ENCODE results near the gene SCML1. TPM values are rescaled to one million over a fixed set of nuclear protein-coding genes. Genes with fewer than 3 reads are reported as not detected.

SCML1 gene, protein sequence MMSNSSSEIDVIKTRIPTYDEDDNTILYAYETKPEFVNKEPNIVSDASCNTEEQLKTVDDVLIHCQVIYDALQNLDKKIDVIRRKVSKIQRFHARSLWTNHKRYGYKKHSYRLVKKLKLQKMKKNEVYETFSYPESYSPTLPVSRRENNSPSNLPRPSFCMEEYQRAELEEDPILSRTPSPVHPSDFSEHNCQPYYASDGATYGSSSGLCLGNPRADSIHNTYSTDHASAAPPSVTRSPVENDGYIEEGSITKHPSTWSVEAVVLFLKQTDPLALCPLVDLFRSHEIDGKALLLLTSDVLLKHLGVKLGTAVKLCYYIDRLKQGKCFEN
- total RNA-seq: 7.8 and 8.5 TPM in 2 replicates

DNA sequence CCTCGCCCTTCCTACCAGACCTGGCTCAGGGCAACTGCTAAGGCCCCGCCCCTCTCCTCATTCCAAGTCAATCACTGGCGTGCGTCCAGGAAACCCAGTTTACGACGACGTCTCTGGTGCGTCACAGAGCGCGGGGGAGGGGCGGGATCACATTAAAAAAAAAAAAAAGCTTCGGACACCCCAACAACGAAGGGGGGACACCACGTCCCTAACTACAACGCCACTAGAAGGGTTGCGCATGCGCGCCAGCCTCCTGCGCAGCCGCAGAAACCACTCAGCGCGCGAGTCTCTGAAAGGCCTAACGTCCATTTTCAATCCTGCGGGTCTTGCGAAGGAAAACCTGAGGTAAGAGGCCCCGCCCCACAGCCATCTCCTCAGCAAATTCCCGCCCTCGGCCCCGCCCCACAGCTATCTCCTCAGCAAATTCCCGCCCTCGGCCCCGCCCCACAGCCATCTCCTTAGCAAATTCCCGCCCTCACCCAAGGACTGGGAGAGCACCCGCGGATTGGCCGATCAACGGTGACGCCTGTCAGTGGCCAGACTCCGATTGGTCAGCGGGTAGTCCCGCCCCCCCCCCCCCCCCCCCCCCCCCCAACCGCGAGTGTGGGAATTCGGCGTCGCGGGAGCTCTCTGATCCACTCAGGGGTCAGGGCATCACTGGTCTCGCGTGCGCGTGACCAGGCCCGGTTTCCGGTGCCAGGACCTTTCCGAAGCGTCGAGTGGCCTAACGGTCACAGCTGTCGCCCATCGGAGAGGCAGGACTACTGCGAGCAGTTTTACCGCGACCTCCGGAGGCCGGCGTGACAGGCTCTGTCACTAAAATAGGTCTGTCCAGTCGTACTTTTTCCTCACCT, at the start of gene SCML1:
Gene SCML1 (plus strand): TSS at position 638 of the 854 bp plus-strand sequence. CDS start 6,694 bp downstream, outside the sequence.
- peak; percentile 84 for DNase-seq (ENCODE audit: low read depth, low spot score)

- no peak for DNase-seq (ENCODE audit: low read depth, low spot score)
Measured at GRCh38 chrX:17687648-17688047, 49.6 kb upstream of the SCML1 start.

DNA sequence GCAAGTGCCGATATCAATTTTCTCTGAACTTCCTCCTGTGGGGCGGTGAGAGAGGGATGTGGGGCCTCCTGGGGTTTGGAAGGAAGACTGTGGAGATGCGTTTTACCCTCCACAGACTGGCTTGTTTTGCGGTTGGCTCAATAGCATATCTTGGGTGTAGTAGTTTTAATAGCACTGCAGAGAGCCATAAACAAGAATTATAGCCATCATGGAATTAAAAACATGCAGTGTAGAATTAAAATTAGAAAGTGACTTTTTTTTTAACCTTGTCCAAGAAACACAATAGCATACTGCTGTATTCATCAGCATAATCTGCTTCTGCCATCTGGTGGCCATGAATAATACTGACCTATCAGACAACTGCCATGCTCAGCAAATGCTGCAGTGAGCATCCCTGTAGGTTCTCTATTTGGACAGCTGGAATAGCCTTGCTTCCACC, 47.3 kb upstream of the SCML1 start:
- peak; percentile 26 for DNase-seq (ENCODE audit: low read depth, low spot score)

GRCh38 chrX:17692709-17693346, 44.5 kb upstream of the SCML1 start:
- DNase-seq (ENCODE audit: low read depth, low spot score): no peak

DNA sequence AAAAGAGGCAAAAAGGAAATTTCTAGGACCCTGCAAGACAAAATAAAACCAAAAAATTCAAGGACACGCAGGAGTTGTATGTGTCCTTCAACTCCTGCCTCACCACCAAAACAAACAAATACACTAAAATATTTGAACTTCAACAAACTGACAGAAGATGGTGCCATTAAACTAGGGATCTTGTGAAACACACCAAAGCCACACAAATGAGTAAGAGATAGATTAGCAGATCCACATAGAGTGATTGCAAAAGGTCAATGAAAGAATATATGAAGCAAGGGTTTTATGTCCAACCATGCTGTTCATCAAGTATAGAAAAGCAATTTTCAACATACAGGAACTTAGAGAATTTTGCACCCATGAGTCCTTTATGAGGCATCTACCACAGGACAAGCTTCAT, 40.1 kb upstream of the SCML1 start:
- DNase-seq (ENCODE audit: low read depth, low spot score): no peak

GRCh38 chrX:17700976-17701375, 36.3 kb upstream of the SCML1 start:
- no peak for DNase-seq (ENCODE audit: low read depth, low spot score)

DNA sequence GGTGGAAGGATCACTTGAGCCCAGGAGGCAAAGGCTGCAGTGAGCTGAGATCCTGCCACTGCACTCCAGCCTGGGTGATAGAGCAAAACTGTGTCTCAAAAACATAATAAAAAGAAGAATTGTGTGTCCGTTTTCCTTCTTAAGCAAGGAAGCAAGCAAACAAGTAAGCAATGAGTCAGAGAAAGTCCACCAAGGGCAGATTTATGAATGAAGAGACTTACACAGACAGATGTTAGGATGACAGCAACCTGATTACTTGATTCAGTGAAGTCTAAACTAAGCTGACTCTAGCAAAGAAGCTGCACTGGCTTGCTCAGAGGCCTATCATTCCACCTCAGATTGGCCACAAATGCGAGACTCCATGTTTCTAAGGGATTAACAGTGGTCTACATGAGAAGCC, 34.1 kb upstream of the SCML1 start:
- no peak for DNase-seq (ENCODE audit: low read depth, low spot score)

- DNase-seq (ENCODE audit: low read depth, low spot score): no peak
Measured at GRCh38 chrX:17705211-17705610, 32.1 kb upstream of the SCML1 start.

DNA sequence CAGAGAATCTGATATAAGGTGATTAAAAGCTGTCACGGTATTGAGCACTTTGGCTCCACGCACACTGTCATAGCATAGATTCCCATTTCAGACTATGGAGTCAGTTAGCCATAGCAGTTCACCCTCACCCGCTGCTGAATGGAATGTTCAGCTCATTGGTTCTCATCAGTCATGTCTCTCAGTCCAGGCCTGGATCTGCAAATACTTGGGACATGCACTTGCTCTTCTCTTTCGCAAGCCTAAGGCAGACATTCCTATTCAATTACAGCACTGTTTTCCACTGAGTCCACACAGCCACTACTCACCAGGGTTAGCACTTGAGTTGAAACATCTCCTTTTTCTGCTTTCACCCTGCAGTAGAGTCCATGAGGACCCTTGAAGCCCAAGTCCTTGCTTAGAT, 30.6 kb upstream of the SCML1 start:
- no peak for DNase-seq (ENCODE audit: low read depth, low spot score)

- DNase-seq (ENCODE audit: low read depth, low spot score): no peak
Measured at GRCh38 chrX:17707731-17708130, 29.6 kb upstream of the SCML1 start.

GRCh38 chrX:17710871-17711301, 26.4 kb upstream of the SCML1 start:
- DNase-seq (ENCODE audit: low read depth, low spot score): no peak

DNA sequence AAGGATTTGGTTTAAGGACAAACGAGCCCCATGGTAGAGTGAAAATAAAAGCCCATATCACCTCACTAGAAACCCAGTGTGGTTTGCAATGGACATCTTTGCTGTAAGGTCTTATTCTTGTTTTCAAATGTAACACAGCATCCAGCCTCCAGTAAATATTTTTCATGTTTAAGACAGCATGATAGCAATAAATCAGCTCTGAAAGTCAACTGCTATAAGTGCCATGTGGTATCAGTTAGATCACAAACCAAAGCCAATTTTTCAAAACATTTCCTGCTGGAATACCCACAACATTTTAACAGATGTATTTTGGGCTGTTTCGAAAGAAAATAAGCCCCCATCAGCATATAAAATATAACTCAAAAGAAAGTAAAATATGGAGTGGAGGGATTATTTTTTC, 24.0 kb upstream of the SCML1 start:
- DNase-seq (ENCODE audit: low read depth, low spot score): no peak

GRCh38 chrX:17718649-17719165, 18.6 kb upstream of the SCML1 start:
- no peak for DNase-seq (ENCODE audit: low read depth, low spot score)

DNA sequence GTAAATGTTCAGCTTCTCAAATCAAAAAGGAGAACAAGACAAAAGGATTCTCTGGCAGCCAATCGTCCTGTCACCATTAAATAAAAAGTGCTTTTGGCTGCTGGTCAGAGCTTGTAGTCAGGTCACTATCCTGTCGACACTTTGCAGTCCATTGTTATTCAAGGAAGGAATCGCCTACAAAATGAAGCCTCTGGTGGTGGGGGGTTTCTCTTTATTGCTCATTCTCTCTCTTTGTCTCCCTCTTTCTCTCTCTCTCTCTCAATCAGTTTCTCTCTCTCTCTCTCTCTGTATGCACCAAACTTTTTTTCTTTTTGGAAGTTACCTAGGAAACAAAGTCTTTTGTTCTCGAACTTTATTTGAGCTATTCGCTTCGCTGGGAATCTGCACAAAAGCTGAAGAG, 17.6 kb upstream of the SCML1 start:
- DNase-seq (ENCODE audit: low read depth, low spot score): no peak

DNA sequence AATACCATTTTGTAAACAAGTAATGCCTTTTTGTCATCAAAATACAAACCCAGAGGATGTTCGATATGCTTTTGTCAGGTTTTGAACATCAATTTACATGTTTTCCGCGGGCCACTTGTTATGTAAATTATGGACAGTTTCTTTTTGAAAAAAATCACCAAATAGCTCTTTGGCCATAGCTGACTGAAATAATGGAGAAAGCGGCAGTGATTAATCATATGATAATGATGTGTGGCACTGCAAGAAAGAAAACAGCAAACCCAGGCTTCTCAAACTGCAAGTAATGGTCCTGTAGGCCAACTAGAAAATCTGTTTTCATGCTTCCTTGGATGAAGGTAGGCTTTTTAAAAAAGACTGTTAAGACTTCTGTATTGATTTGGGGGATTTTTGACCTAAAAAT, 15.6 kb upstream of the SCML1 start:
- no peak for DNase-seq (ENCODE audit: low read depth, low spot score)

- peak; percentile 17 for DNase-seq (ENCODE audit: low read depth, low spot score)
Measured at GRCh38 chrX:17725181-17725580, 12.1 kb upstream of the SCML1 start.

- DNase-seq (ENCODE audit: low read depth, low spot score): no peak
Measured at GRCh38 chrX:17732138-17732783, 5.0 kb upstream of the SCML1 start.

DNA sequence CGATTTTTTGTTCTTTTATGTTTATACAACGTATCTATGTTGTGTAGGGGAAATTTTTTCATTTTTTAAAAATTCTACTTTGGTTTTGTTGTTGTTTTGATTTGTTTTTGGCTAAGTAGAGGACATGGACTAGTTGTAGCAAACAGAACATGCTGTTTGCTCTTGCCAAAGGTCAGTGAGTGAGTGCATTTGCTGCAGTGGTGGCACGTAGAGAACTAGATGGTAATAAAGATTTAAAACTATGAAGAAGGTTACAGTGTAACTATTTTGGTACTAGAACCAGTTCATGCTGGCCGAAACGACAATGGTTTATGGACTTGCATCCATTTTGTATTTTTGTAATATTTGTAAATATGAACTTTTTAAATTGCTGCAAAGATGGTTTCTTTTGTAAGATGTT, 1.9 kb upstream of the SCML1 start:
- DNase-seq (ENCODE audit: low read depth, low spot score): no peak

- no peak for DNase-seq (ENCODE audit: low read depth, low spot score)
Measured at GRCh38 chrX:17736478-17736855, 826 bp upstream of the SCML1 start.

- DNase-seq (ENCODE audit: low read depth, low spot score): no peak
Measured at GRCh38 chrX:17737710-17737985, 355 bp downstream of the SCML1 start.

DNA sequence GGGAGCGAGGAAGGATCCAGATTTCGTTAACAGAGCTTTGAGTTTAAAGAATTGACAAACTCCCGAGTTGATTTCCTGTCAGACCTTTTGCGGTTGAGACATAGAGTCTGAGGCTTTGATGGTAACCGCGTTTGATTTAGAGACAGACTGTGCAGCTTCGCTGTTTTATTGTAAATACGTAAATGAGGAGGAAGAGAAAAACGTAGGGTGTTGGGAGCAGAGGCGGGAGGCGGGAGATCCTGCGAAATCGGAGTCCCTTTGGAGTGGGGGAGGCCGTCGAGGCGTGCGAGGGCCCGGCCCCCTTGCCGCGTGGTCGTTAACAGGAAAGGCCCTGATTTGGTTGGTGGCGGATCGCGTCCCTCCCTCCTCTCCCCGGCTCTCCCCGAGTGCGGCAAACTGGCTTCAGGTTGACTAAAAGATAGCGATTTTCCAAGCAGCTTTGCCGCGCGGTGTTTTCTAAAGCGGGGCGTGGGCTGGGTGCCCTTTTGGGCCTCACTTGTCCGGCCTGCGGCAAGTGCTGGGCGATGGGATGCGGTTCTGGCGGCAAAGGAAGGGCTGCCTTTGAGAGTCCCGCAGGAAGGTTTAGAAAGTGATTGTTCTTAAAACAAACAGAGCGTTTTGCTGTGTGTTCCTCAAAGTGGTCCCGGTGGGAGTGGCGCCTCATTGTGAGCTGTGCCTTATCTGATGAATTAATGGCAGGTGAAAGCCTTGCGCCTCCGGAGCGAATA, 857 bp downstream of the SCML1 start:
- DNase-seq (ENCODE audit: low read depth, low spot score): no peak
